Stimulated activated CD4-positive, alpha-beta T cell treated with anti-CD3 and anti-CD28 coated beads, Interleukin-12 subunit alpha, Interleukin-12 subunit beta, amount 100 ng/mL, for 48 hours (primary cell): ENCODE results near the gene SLC35B1.
"Not testable (repeated sequence)": the region's sequence is repeated elsewhere in the genome, so short reads cannot be mapped to it uniquely, and the experiment has no call there.

ENCODE experiments used
- DNase-seq, 3 donors: peaks; one replicate each; pipeline ENCODE4 v3.0.0-alpha.2; 2020; ENCODE audit warnings: low read depth in 2 of 3, low spot score in 1 of 3

The SLC35B1 gene

DNA sequence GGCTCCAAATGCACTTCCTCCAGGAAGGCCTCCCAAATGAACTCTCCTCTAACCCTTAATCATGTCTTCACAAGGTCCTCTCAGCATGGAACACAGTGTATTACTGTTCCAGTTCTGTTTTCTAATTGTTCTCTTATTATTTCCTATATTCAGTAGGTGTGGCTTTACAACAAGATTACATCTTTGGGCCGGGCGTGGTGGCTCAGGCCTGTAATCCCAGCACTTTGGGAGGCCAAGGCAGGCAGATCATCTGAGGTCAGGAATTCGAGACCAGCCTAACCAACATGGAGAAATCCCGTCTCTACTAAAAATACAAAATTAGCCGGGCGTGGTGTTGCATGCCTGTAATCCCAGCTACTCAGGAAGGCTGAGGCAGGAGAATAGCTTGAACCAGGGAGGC, 34.1 kb downstream of the SLC35B1 start:
- not testable (repeated sequence) for DNase-seq

DNA sequence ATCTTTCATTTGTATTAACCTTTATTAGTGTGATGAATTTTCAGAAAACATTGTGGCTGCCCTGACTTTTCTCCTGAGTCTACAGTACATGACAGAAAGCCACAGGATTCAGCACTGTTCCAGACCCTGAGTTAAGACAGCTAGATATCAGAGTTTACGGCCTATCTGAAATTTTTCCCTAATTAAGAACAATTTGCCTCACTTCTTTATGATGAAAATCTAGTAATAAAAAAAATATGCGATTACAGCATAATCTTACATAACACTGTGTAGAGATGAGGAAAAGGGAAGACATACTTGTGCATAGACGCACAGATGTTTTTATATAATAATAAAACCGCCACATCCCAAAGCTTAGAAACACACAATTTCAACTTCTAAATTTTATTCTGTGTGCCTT, 37.1 kb downstream of the SLC35B1 start:
- no peak for DNase-seq

DNA sequence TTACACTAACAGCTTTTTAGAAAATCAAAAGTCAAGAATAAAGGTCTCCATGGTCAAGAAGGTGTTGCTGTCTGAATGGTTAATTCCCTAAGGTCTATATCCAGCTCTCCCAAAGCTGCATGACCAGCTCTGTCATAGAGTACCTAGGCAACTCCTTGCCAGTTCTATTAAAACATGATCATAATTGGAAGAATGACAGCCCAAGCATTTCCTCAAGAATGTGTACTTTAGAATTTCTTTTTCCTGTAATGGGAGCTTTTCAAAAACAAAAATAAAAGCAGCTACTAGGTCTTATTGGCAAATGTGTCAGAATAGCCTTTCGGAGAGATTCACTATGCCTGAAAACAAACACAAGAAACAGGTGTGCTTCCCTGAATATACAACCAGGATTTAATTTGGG, 37.8 kb downstream of the SLC35B1 start:
- DNase-seq = no peak

DNA sequence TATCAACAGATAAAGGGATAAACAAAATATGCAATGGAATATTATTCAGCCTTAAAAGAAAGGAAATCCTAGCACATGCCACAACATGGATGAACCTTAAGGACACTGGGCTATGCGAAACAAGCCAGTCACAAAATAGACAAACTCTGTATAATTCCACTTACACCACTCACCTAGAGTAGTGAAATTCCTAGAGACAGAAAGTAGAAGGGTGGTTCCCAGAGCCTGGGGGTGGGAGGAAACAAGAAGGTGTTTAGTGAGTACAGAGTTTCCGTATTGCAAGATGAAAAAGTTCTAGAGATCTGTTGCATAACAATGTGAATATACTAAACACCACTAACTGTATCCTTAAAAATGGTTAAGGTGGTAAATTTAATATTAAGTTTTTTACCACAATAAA, 39.9 kb downstream of the SLC35B1 start:
- DNase-seq = no peak

DNA sequence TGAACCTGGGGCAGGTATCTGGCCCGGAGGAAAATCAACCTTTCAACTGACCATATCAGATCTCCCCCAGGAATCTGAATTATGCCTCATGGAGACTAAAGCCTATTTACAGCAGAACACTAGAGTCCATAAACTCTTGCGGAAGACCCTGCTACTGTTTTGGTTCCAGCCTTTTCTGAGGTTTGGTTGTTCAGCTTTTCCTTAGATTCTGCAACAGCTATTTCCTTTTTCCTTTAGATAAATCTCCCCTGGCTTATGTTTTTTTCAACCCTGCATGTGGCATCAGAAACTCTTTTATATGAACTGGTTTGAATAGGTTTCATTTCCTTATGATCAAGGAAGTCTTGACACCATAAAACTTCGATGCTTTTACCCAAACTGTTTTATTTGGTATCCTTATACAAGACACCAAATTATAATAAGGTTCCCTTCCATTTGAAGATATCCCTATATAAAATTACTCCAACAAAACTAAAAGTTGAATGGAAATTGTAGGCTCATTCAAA, 43.0 kb downstream of the SLC35B1 start:
- no peak for DNase-seq

DNA sequence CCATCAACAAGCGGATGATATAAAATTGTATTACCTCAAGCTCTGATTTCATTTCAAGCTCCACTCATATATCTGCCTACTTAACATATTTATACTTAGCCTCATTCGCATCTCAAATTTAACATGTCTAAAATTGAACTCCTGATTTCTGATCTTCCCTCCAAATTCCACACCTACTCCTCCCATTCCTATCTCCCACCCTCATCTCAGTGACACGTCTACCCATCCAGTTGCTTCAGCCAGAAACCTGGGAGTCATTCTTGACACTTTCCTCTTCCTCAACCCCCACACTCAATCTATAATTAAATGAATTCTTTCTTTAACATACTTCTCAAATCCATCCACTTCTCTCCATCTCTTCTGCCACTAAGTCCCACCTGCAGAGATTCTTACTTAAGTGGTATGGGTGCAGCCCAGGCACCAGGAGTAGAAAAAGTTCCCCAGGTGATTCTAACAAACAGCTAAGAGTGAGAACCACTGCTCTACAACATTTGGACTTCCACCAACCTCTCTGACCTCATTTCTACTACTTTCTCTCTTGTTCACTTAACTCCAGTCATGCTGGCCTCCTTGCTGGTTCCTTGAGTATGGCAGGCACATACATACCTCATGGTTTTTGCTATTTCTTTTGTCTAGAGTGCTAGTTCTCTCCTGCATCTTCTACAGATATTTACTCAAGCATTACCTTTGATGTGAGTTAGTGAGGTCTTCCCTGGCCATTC, 47.9 kb downstream of the SLC35B1 start:
- DNase-seq = no peak

DNA sequence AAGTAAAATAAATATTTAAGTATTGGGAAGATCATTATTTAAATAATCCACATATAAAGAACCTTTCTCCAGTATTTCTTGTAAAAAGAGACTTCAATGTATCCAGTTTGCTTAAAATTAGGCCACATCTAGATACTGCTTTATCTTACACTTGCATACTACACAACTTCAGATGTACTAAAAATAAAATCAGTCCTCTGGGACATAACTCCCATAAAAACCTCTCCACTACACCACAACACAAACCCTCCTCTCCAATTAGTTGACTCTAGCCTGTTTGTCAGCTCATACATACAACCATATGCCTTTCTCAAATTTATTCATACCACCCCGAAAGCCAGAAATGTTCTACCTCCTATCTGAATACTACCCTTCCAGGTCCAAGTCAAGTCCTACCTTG, 51.5 kb downstream of the SLC35B1 start:
- DNase-seq = no peak
